GM12878 (cell line): ENCODE measurements around the gene CNTN4. TPM values are rescaled to one million over a fixed set of nuclear protein-coding genes. Genes with fewer than 3 reads are reported as not detected.

Source experiments
- ATAC-seq: fragments of 200-7000 bp; cut with Tn5 transposase; 3 replicates; pipeline ENCODE4 v1.9.1; 2020; ENCODE audit warnings: mild to moderate bottlenecking, moderate library complexity
- BruUV-seq: library from RNA; stranded (reverse); fragments of 400-500 nt; replicated peaks from 2 replicates; lab custom pipeline; 2021; lab: Mats Ljungman, UMichigan
- CTCF ChIA-PET: fragments of 300-600 bp; sonication (Branson Sonifier 250); formaldehyde crosslinking; extraction: SDS; loops from one replicate; lab custom pipeline; 2021; ENCODE audit warnings: inconsistent platforms; lab: Yijun Ruan, JAX
- POLR2A ChIA-PET: fragments of 350-600 bp; formaldehyde crosslinking; extraction: SDS; loops from one replicate; lab custom pipeline; 2021; ENCODE audit warnings: inconsistent platforms; lab: Charles Lee
- RAD21 ChIA-PET: fragments of 300-600 bp; sonication (Branson Sonifier 250); formaldehyde crosslinking; loops from one replicate; lab custom pipeline; 2023; ENCODE audit warnings: antibody characterized with exemption; ENCODE audit not compliant: unreplicated experiment; lab: Charles Lee
- SMC1A ChIA-PET: fragments of 300-600 bp; sonication (Branson Sonifier 250); formaldehyde crosslinking; loops from one replicate; lab custom pipeline; 2023; ENCODE audit not compliant: unreplicated experiment, uncharacterized antibody; lab: Charles Lee
- DNase-seq: peaks from one replicate; pipeline ENCODE4 v3.0.0-alpha.2; 2011; ENCODE audit warnings: low read depth, low spot score
- FAIRE-seq: peaks from 3 replicates; lab custom pipeline; 2011; peaks lifted over from hg19 to GRCh38; lab: Jason Lieb, UNC
- H2AFZ ChIP-seq: 2 replicates; pipeline ENCODE4 v1.6.0; 2011; ENCODE audit warnings: low read depth, low read length, control low read depth; ENCODE audit not compliant: control insufficient read depth
- H3K27ac ChIP-seq: 2 replicates; pipeline ENCODE4 v1.5.1; 2011; ENCODE audit warnings: control low read depth; ENCODE audit not compliant: control insufficient read depth, insufficient read depth
- H3K27me3 ChIP-seq, 2 experiments: replicated peaks in 1 of 2; 2 replicates each; pipeline versions ENCODE4 v1.6.0 to v1.6.1; 2011; ENCODE audit warnings: low read length in 1 of 2; ENCODE audit not compliant: control insufficient read depth in 2 of 2, insufficient read depth in 2 of 2
- H3K36me3 ChIP-seq, 2 experiments: 2 replicates each; pipeline ENCODE4 v1.5.1; 2011; ENCODE audit warnings: low read length in 1 of 2; ENCODE audit not compliant: control insufficient read depth in 2 of 2, insufficient read depth in 2 of 2
- H3K4me1 ChIP-seq: 2 replicates; pipeline ENCODE4 v1.6.1; 2011; ENCODE audit warnings: mild to moderate bottlenecking, low read length, moderate library complexity, mixed read lengths; ENCODE audit not compliant: control insufficient read depth, insufficient read depth
- H3K4me2 ChIP-seq: 2 replicates; pipeline ENCODE4 v1.6.0; 2011; ENCODE audit warnings: control low read depth; ENCODE audit not compliant: control insufficient read depth, insufficient read depth
- H3K4me3 ChIP-seq: fragments of 200-600 bp; sonication (generic); 2 replicates; pipeline ENCODE4 v1.5.1; 2016
- H3K79me2 ChIP-seq: 2 replicates; pipeline ENCODE4 v1.6.0; 2011; ENCODE audit warnings: low read length; ENCODE audit not compliant: control insufficient read depth, insufficient read depth
- H3K9ac ChIP-seq: 2 replicates; pipeline ENCODE4 v1.8.0; 2011; ENCODE audit warnings: low read length, control low read depth, mixed read lengths; ENCODE audit not compliant: control insufficient read depth, insufficient read depth
- H3K9me3 ChIP-seq: replicated peaks from 3 replicates; pipeline ENCODE4 v1.5.1; 2011; ENCODE audit warnings: mild to moderate bottlenecking, low read length; ENCODE audit not compliant: control insufficient read depth, insufficient read depth
- H4K20me1 ChIP-seq: 2 replicates; pipeline ENCODE4 v1.6.0; 2011; ENCODE audit not compliant: control insufficient read depth, insufficient read depth
- BHLHE40 ChIP-seq, 2 experiments: fragments of 450-650 bp in 1 of 2; IDR thresholded peaks; 2 replicates each; pipeline ENCODE4 v1.6.1; 2011 to 2017; ENCODE audit warnings: low read depth in 2 of 2, borderline replicate concordance in 1 of 2, improper control_type of control experiment in 1 of 2, low read length in 1 of 2, mild to moderate bottlenecking in 1 of 2
- EP300 ChIP-seq, 2 experiments: fragments of 150-350 bp in 1 of 2; IDR thresholded peaks; 2 replicates each; pipeline ENCODE4 v1.6.1; 2011 to 2012; ENCODE audit warnings: low read depth in 2 of 2, low read length in 2 of 2, borderline replicate concordance in 1 of 2, improper control_type of control experiment in 1 of 2, inconsistent platforms in 1 of 2; ENCODE audit not compliant: control insufficient read depth in 1 of 2
- FOS ChIP-seq: IDR thresholded peaks from 3 replicates; pipeline ENCODE4 v1.6.1; 2011; ENCODE audit warnings: borderline replicate concordance; ENCODE audit not compliant: insufficient read length; ENCODE audit errors: extremely low read depth
- JUND ChIP-seq: IDR thresholded peaks from 2 replicates; pipeline ENCODE4 v1.6.1; 2012; ENCODE audit warnings: low read depth, mild to moderate bottlenecking, low read length, improper control_type of control experiment, moderate library complexity
- NFXL1 ChIP-seq: fragments of 450-650 bp; IDR thresholded peaks from 2 replicates; pipeline ENCODE4 v1.6.1; 2017; ENCODE audit warnings: antibody characterized with exemption, mild to moderate bottlenecking, borderline replicate concordance
- NFYB ChIP-seq: IDR thresholded peaks from 2 replicates; pipeline ENCODE4 v1.6.1; 2011; ENCODE audit warnings: low read depth, mild to moderate bottlenecking, low read length, improper control_type of control experiment, moderate library complexity; ENCODE audit not compliant: insufficient read depth
- NR2C1 ChIP-seq: fragments of 450-650 bp; IDR thresholded peaks from 2 replicates; pipeline ENCODE4 v1.6.1; 2017; ENCODE audit warnings: antibody characterized with exemption, mild to moderate bottlenecking, moderate library complexity
- PAX8 ChIP-seq: fragments of 450-650 bp; IDR thresholded peaks from 2 replicates; pipeline ENCODE4 v1.6.1; 2017; ENCODE audit warnings: mild to moderate bottlenecking, moderate library complexity
- PML ChIP-seq: IDR thresholded peaks from 2 replicates; pipeline ENCODE4 v1.6.1; 2012; ENCODE audit warnings: low read length, inconsistent platforms
- POLR2A ChIP-seq: IDR thresholded peaks from 2 replicates; pipeline ENCODE4 v1.6.1; 2011; ENCODE audit warnings: low read depth, mild to moderate bottlenecking, low read length
- POLR2AphosphoS2 ChIP-seq: IDR thresholded peaks from 2 replicates; pipeline ENCODE4 v1.6.1; 2011; ENCODE audit warnings: low read depth, mild to moderate bottlenecking, low read length, improper control_type of control experiment, moderate library complexity
- RUNX3 ChIP-seq: IDR thresholded peaks from 2 replicates; pipeline ENCODE4 v1.6.1; 2012; ENCODE audit warnings: low read length, inconsistent platforms
- SMARCA5 ChIP-seq: fragments of 450-650 bp; IDR thresholded peaks from 2 replicates; pipeline ENCODE4 v1.6.1; 2017; ENCODE audit warnings: mild to moderate bottlenecking
- SP1 ChIP-seq: IDR thresholded peaks from one replicate; pipeline ENCODE4 v1.6.1; 2011; ENCODE audit warnings: low read depth, low read length
- SUPT20H ChIP-seq: IDR thresholded peaks from 2 replicates; pipeline ENCODE4 v1.6.1; 2011; ENCODE audit warnings: low read depth, mild to moderate bottlenecking, low read length, moderate library complexity, borderline replicate concordance; ENCODE audit not compliant: control insufficient read depth
- WGBS: methylation state at CpG from one replicate; pipeline ENCODE4 v1.1.6; 2016; ENCODE audit warnings: low lambda C conversion rate; ENCODE audit not compliant: insufficient replicate concordance, insufficient coverage; ENCODE audit errors: missing lambda C conversion rate; 5-methylcytosine and 5-hydroxymethylcytosine counted together
- in situ Hi-C: fragments of 300-500 bp; cut with MboI; formaldehyde crosslinking; loops from 9 replicates; pipeline ENCODE4 v1.14.3; 2018; ENCODE audit warnings: mixed read lengths
- intact Hi-C: fragments of 100-400 bp; cut with micrococcal nuclease; formaldehyde crosslinking; loops from one replicate; pipeline ENCODE4 v1.14.2; 2022; ENCODE audit not compliant: unreplicated experiment
- polyA plus RNA-seq, 11 experiments: library from polyadenylated mRNA; depleted of rRNA in 4 of 11; unstranded in 6 of 11; stranded (reverse) in 5 of 11; fragments of >200 nt; fragmentation: Nextera tagmentation in 4 of 11; fragmentation: Illumina TruSeq in 1 of 11; extraction: Ambion mirVana in 4 of 11; extraction: Trizol in 1 of 11; gene quantifications; 1 replicate in 1 of 11; 2 replicates in 10 of 11; pipeline versions ENCODE4 v1.2.1 to v1.2.3, GENCODE V29; 2011 to 2016; ENCODE audit warnings: inconsistent platforms in 2 of 11, missing spikeins in 2 of 11, low read depth in 1 of 11
- total RNA-seq, 4 experiments: library from RNA; depleted of rRNA in 3 of 4; stranded (reverse); fragments of >200 nt in 3 of 4; fragmentation: Illumina TruSeq in 1 of 4; extraction: Trizol in 1 of 4; gene quantifications; 2 replicates each; pipeline versions ENCODE4 v1.2.1 to v1.2.3, GENCODE V29; 2013 to 2021
- TF ChIP-seq, protein P1 (sequence below): fragments of 450-650 bp; formaldehyde crosslinking; IDR thresholded peaks from 2 replicates; pipeline ENCODE4 v1.4.0; 2022; ENCODE audit warnings: mild to moderate bottlenecking, moderate library complexity

CNTN4 gene
- total and polyA plus RNA-seq, 10 of the 15 experiments (the other 5 are each of a cell fraction or from before 2014, with no cell fraction given), result 0.05 to 0.43 (median 0.15) TPM; not detected in 1

DNA sequence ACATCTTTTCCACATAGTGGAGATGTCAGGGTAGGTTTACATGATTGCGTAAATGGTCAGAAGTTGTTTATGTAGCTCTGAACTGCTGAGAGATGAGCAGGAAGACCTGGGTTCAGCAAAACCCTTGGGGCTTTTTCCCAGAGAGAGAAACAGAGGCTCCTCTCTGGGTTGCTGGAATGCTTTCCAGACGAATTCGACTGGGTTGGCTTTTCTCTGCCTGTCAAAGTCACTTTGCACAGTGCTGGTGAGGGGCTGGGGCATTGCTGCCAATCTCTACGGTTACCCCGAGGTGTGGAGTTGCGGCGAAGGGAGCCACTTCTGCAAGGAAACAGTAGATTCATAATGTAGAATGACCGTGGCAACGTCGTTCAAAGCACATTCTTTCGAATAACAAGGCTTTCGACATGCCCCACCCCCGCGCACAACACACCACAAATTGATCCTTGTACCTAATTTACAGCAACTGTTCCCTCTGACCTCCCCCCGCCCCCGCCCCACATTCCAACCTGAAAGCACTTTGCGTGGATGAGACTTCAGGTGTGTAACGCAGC, 950 bp upstream of the CNTN4 start:
- Histone ChIP-seq H3K27me3 (peaks cover 2 to 6% of the 10 kb centered on the region in 2 experiments), H3K9ac (no peak overlapping the region), H3K4me1 (no peaks in the 10 kb centered on the region), H3K79me2 (no peaks in the 10 kb centered on the region), H2AFZ (no peak overlapping the region), H3K9me3 (no peaks in the 10 kb centered on the region), H3K4me2 (0 out of 2 replicates have a peak overlapping the region, but pooled peaks have one; percentile 25), H3K36me3 (no peaks in the 10 kb centered on the region), H3K4me3 (no peak overlapping the region), H4K20me1 (no peaks in the 10 kb centered on the region), H3K27ac (no peak overlapping the region)
- ATAC-seq (no peak), FAIRE-seq (no peak), DNase-seq (no peak)
- intact Hi-C loops, result no loop called here
- SMC1A ChIA-PET, result no interaction called here
- TF ChIP-seq EP300 (IDR thresholded peaks at IDR 0.05; ENCODE audit: borderline replicate concordance in 1 of 2, control insufficient read depth in 1 of 2, low read depth in 2 of 2, low read length in 2 of 2) (no peak), PAX8 (no peak), SP1 (no peak), RUNX3 (no peak), NFXL1 (no peak), POLR2AphosphoS2 (no peak), SUPT20H (no peak)
- in situ Hi-C loops, result no loop called here
- WGBS, result 29% methylated on average over 16 of the region's 18 CpGs
- POLR2A ChIA-PET, result no interaction called here
- RAD21 ChIA-PET, result no interaction called here
- CTCF ChIA-PET, result no interaction called here
- no TSS peak for BruUV-seq

DNA sequence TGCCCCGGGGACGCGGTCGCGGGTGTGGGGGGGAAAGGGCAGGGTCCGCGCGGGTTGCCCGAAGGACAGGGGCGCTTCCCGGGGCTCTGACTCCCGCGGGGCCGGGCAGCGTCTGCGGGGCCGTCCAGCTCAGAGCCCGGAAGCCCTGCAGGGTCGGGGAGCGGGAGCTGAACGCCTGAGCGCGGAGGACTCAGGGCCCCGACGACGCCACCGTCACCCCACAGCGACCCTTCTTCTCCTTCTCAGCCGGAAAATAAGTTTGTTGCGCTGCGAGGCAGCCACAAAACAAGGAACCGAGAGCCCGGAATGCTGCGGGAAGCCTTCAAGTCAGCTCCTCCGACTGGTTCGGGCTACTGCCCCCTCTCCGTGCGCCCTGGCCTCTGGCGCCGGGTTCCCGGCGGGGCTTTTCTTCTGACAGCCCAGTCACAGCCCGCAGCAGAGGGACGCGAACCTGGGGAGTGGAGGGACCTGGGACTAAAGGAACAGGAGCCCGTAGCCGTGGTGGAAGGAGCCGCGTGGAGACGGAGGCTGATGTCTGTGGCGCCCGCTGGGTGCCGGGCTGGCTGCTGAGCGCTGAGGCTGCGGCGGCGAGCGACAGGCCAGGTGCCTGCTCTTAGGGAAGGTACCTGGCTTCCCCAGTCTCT, 484 bp downstream of the CNTN4 start:
- intact Hi-C loops, result no loop called here
- 47% methylated on average over 54 of the region's 58 CpGs for WGBS
- in situ Hi-C loops, result no loop called here
- Histone ChIP-seq H3K79me2 (no peaks in the 10 kb centered on the region), H4K20me1 (no peaks in the 10 kb centered on the region), H3K9ac (no peak overlapping the region), H2AFZ (no peak overlapping the region), H3K4me2 (no peak overlapping the region), H3K4me3 (no peak overlapping the region), H3K4me1 (no peaks in the 10 kb centered on the region), H3K36me3 (no peaks in the 10 kb centered on the region), H3K27me3 (peaks cover 2 to 6% of the 10 kb centered on the region in 2 experiments), H3K27ac (no peak overlapping the region), H3K9me3 (no peaks in the 10 kb centered on the region)
- ATAC-seq (no peak), FAIRE-seq (no peak), DNase-seq (no peak)
- no TSS peak for BruUV-seq
- ChIA-PET SMC1A (no interaction called here), POLR2A (no interaction called here), CTCF (no interaction called here), RAD21 (no interaction called here)
- no peak for TF ChIP-seq POLR2A
- TF ChIP-seq NFYB, result no peak
- no peak for TF ChIP-seq PML
- no peak for TF ChIP-seq FOS
- no peak for TF ChIP-seq SMARCA5
- TF ChIP-seq BHLHE40 (IDR thresholded peaks at IDR 0.05; ENCODE audit: borderline replicate concordance in 1 of 2, low read depth in 2 of 2, low read length in 1 of 2), result no peak
- no peak for TF ChIP-seq NR2C1
- TF ChIP-seq, protein P1, sequence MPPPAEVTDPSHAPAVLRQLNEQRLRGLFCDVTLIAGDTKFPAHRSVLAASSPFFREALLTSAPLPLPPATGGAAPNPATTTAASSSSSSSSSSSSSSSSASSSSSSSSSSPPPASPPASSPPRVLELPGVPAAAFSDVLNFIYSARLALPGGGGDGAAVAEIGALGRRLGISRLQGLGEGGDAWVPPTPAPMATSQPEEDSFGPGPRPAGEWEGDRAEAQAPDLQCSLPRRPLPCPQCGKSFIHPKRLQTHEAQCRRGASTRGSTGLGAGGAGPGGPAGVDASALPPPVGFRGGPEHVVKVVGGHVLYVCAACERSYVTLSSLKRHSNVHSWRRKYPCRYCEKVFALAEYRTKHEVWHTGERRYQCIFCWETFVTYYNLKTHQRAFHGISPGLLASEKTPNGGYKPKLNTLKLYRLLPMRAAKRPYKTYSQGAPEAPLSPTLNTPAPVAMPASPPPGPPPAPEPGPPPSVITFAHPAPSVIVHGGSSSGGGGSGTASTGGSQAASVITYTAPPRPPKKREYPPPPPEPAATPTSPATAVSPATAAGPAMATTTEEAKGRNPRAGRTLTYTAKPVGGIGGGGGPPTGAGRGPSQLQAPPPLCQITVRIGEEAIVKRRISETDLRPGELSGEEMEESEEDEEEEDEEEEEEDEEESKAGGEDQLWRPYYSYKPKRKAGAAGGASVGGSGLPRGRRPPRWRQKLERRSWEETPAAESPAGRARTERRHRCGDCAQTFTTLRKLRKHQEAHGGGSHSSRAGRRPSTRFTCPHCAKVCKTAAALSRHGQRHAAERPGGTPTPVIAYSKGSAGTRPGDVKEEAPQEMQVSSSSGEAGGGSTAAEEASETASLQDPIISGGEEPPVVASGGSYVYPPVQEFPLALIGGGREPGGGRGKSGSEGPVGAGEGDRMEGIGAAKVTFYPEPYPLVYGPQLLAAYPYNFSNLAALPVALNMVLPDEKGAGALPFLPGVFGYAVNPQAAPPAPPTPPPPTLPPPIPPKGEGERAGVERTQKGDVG (CRISPR knock-in tag), result no peak
- TF ChIP-seq JUND, result no peak
